Adipose tissue (tissue), 3 donors: ENCODE measurements around the gene BLNK. TPM values are rescaled to one million over a fixed set of nuclear protein-coding genes. Genes with fewer than 3 reads are reported as not detected.

Source experiments
- H3K27ac ChIP-seq: one replicate; pipeline ENCODE4 v1.5.1; 2013; ENCODE audit warnings: low read depth, low read length
- WGBS, 3 donors: extraction: QIAGEN DNeasy Blood & Tissue Kit; methylation state at CpG; one replicate each; pipeline ENCODE4 v1.1.7; 2013; 5-methylcytosine and 5-hydroxymethylcytosine counted together
- polyA plus RNA-seq, 3 donors: library from polyadenylated mRNA; stranded (reverse); fragments of 200-250 nt; gene quantifications; one replicate each; pipeline ENCODE4 v1.2.3, GENCODE V29; 2013
- donor health status: healthy with polysubstance abuse.
- donor health status: Bipolar disorder and iron deficiency.
- donor health status: healthy.

Gene BLNK
- polyA plus RNA-seq, 3 donors, result 1.0 to 8.0 (median 2.9) TPM

GRCh38 chr10:96268341-96268909 is 2.9 kb downstream of the BLNK start:
- H3K27ac ChIP-seq, result no peak overlapping the region
- WGBS, 3 donors, result 59 to 87% (median 81%) methylated on average over 2 of the region's 2 CpGs

- no peak overlapping the region for H3K27ac ChIP-seq
- 81 to 83% (median 81%) methylated on average over 4 of the region's 4 CpGs for WGBS, 3 donors
These were observed 4.1 kb downstream of the BLNK start for GRCh38 chr10:96267234-96267705.

GRCh38 chr10:96266118-96266770 is 5.1 kb downstream of the BLNK start:
- no peak overlapping the region for H3K27ac ChIP-seq
- WGBS, 3 donors, result 42 to 81% (median 78%) methylated on average over 6 of the region's 6 CpGs

- no peak overlapping the region for H3K27ac ChIP-seq
- WGBS, 3 donors, result 86 to 96% (median 94%) methylated on average over 4 of the region's 4 CpGs
These were observed 6.4 kb downstream of the BLNK start for GRCh38 chr10:96264938-96265337.

- no peak overlapping the region for H3K27ac ChIP-seq
- 81 to 90% (median 83%) methylated on average over 4 of the region's 4 CpGs for WGBS, 3 donors
These were observed 7.7 kb downstream of the BLNK start for GRCh38 chr10:96263669-96264068.

GRCh38 chr10:96263176-96263575 is 8.2 kb downstream of the BLNK start:
- no peak overlapping the region for H3K27ac ChIP-seq
- 89 to 94% (median 90%) methylated on average over 4 of the region's 4 CpGs for WGBS, 3 donors

GRCh38 chr10:96261930-96262329 is 9.4 kb downstream of the BLNK start:
- no peak overlapping the region for H3K27ac ChIP-seq
- WGBS, 3 donors, result 58 to 81% (median 74%) methylated on average over 3 of the region's 3 CpGs

- no peak overlapping the region for H3K27ac ChIP-seq
- 92 to 96% (median 94%) methylated on average over 2 of the region's 2 CpGs for WGBS, 3 donors
These were observed 10.2 kb downstream of the BLNK start for GRCh38 chr10:96261132-96261531.

GRCh38 chr10:96260014-96260413 is 11.4 kb downstream of the BLNK start:
- no peak overlapping the region for H3K27ac ChIP-seq
- WGBS, 3 donors, result 75 to 82% (median 78%) methylated on average over 3 of the region's 3 CpGs

- no peak overlapping the region for H3K27ac ChIP-seq
- WGBS, 3 donors, result 60 to 79% (median 70%) methylated on average over 6 of the region's 6 CpGs
These were observed 12.2 kb downstream of the BLNK start for GRCh38 chr10:96259150-96259549.

GRCh38 chr10:96257944-96258343 is 13.4 kb downstream of the BLNK start:
- WGBS, 3 donors, result 17 to 20% (median 18%) methylated on average over 4 of the region's 4 CpGs
- H3K27ac ChIP-seq, result no peak overlapping the region

- WGBS, 3 donors, result 70 to 74% (median 71%) methylated on average over 6 of the region's 6 CpGs
- H3K27ac ChIP-seq, result no peak overlapping the region
These were observed 15.6 kb downstream of the BLNK start for GRCh38 chr10:96255549-96256333.

GRCh38 chr10:96254976-96255375 is 16.4 kb downstream of the BLNK start:
- WGBS, 3 donors, result 76 to 91% (median 78%) methylated on average over 5 of the region's 5 CpGs
- H3K27ac ChIP-seq, result no peak overlapping the region

- 78 to 82% (median 81%) methylated on average over 5 of the region's 5 CpGs for WGBS, 3 donors
- H3K27ac ChIP-seq, result no peak overlapping the region
These were observed 18.6 kb downstream of the BLNK start for GRCh38 chr10:96252730-96253129.

GRCh38 chr10:96250349-96250748 is 21.0 kb downstream of the BLNK start:
- H3K27ac ChIP-seq, result no peak overlapping the region
- 20 to 64% (median 56%) methylated on average over 1 of the region's 1 CpG for WGBS, 3 donors

- no peak overlapping the region for H3K27ac ChIP-seq
- 86 to 89% (median 88%) methylated on average over 5 of the region's 5 CpGs for WGBS, 3 donors
These were observed 22.1 kb downstream of the BLNK start for GRCh38 chr10:96249264-96249663.

- WGBS, 3 donors, result 86 to 92% (median 91%) methylated on average over 7 of the region's 7 CpGs
- no peak overlapping the region for H3K27ac ChIP-seq
These were observed 27.0 kb downstream of the BLNK start for GRCh38 chr10:96244354-96244753.

GRCh38 chr10:96243296-96243695 is 28.1 kb downstream of the BLNK start:
- 93 to 97% (median 93%) methylated on average over 4 of the region's 4 CpGs for WGBS, 3 donors
- H3K27ac ChIP-seq, result no peak overlapping the region

- 51 to 85% (median 80%) methylated on average over 2 of the region's 2 CpGs for WGBS, 3 donors
- no peak overlapping the region for H3K27ac ChIP-seq
These were observed 28.5 kb downstream of the BLNK start for GRCh38 chr10:96242822-96243221.
